Hepatic stellate cell (primary cell): ENCODE measurements around the gene DNAH14.
"Not testable (repeated sequence)": the region's sequence is repeated elsewhere in the genome, so short reads cannot be mapped to it uniquely, and the experiment has no call there.

Experiments
- DNase-seq: peaks from one replicate; pipeline ENCODE4 v3.0.0; 2011; ENCODE audit warnings: low spot score

Gene DNAH14

GRCh38 chr1:224921354-224921753 is 8.1 kb upstream of the DNAH14 start:
- DNase-seq: no peak

- peak; percentile 43 for DNase-seq
Measured at GRCh38 chr1:224922404-224923164, 6.9 kb upstream of the DNAH14 start.

- DNase-seq: no peak
Measured at GRCh38 chr1:224923726-224924125, 5.7 kb upstream of the DNAH14 start.

GRCh38 chr1:224927631-224928030 is 1.8 kb upstream of the DNAH14 start:
- DNase-seq: not testable (repeated sequence)

- DNase-seq: no peak
Measured at GRCh38 chr1:224928906-224929305, 569 bp upstream of the DNAH14 start.

GRCh38 chr1:224931605-224932004 is 2.1 kb downstream of the DNAH14 start:
- no peak for DNase-seq

- no peak for DNase-seq
Measured at GRCh38 chr1:224932607-224933249, 3.3 kb downstream of the DNAH14 start.

GRCh38 chr1:224933584-224933983 is 4.1 kb downstream of the DNAH14 start:
- no peak for DNase-seq

GRCh38 chr1:224938652-224939051 is 9.2 kb downstream of the DNAH14 start:
- no peak for DNase-seq

GRCh38 chr1:224939844-224940425 is 10.5 kb downstream of the DNAH14 start:
- no peak for DNase-seq

- not testable (repeated sequence) for DNase-seq
Measured at GRCh38 chr1:224940735-224941134, 11.3 kb downstream of the DNAH14 start.

GRCh38 chr1:224945651-224946348 is 16.3 kb downstream of the DNAH14 start:
- DNase-seq: not testable (repeated sequence)

GRCh38 chr1:224946349-224946691 is 16.8 kb downstream of the DNAH14 start:
- not testable (repeated sequence) for DNase-seq

GRCh38 chr1:224957696-224958095 is 28.2 kb downstream of the DNAH14 start:
- DNase-seq: no peak

- DNase-seq: no peak
Measured at GRCh38 chr1:224958490-224958889, 29.0 kb downstream of the DNAH14 start.

GRCh38 chr1:224959115-224959514 is 29.6 kb downstream of the DNAH14 start:
- DNase-seq: no peak

- DNase-seq: no peak
Measured at GRCh38 chr1:224959656-224960055, 30.2 kb downstream of the DNAH14 start.

GRCh38 chr1:224980181-224980580 is 50.7 kb downstream of the DNAH14 start:
- DNase-seq: no peak

GRCh38 chr1:224981922-224982354 is 52.5 kb downstream of the DNAH14 start:
- DNase-seq: not testable (repeated sequence)

- no peak for DNase-seq
Measured at GRCh38 chr1:224988042-224988441, 58.6 kb downstream of the DNAH14 start.

- no peak for DNase-seq
Measured at GRCh38 chr1:224989615-224990014, 60.1 kb downstream of the DNAH14 start.

GRCh38 chr1:224991550-224991949 is 62.1 kb downstream of the DNAH14 start:
- DNase-seq: not testable (repeated sequence)

GRCh38 chr1:224995602-224996001 is 66.1 kb downstream of the DNAH14 start:
- DNase-seq: no peak
